Measurements from ENCODE around the gene LIN7B. TPM values are rescaled to one million over a fixed set of nuclear protein-coding genes. Genes with fewer than 3 reads are reported as not detected.
A peak's percentile ranks its signal among the peaks of the same experiment; 100 is the strongest.

Gene LIN7B
- total and polyA plus RNA-seq, 2 donors (not counting 1 experiment from before 2014, with no cell fraction given), result 2.6 to 10.9 TPM

GRCh38 chr19:49160450-49161189, 46.5 kb downstream of the LIN7B start:
- H3K9me3 ChIP-seq (ENCODE audit: control insufficient read depth, insufficient read depth, low read depth, low read length), result no peaks in the 10 kb centered on the region
- no peak overlapping the region for H3K9ac ChIP-seq (ENCODE audit: insufficient read depth, low read length)
- H3K36me3 ChIP-seq (ENCODE audit: control insufficient read depth, insufficient read depth, low read length), result no peaks in the 10 kb centered on the region
- no peak overlapping the region for H3K4me2 ChIP-seq (ENCODE audit: extremely low read depth, insufficient read depth, low read length)
- no peak overlapping the region for H3K27ac ChIP-seq (ENCODE audit: insufficient read depth, low read length)
- H3K27me3 ChIP-seq (ENCODE audit: control insufficient read depth, insufficient read depth, low read length), result no peaks in the 10 kb centered on the region
- no peaks in the 10 kb centered on the region for H3K79me2 ChIP-seq (ENCODE audit: control insufficient read depth, insufficient read depth, low read length)
- peaks cover 5% of the 10 kb centered on the region for H3K4me1 ChIP-seq (ENCODE audit: control insufficient read depth, extremely low read depth, insufficient read depth, low read length)
- TF ChIP-seq EZH2 (IDR thresholded peaks at IDR 0.05; ENCODE audit: low read length, missing control alignments), result no peak
- TF ChIP-seq CTCF (conservative IDR thresholded peaks at IDR 0.05 in 1 of 2, IDR thresholded peaks at IDR 0.05 in 1 of 2; ENCODE audit: low read depth in 1 of 2, low read length in 2 of 2), result no peak
- no peak overlapping the region for H2AFZ ChIP-seq (ENCODE audit: low read length)
- no peaks in the 10 kb centered on the region for H4K20me1 ChIP-seq (ENCODE audit: control insufficient read depth, extremely low read depth, insufficient read depth, low read length)
- H3K4me3 ChIP-seq (replicated peaks in 1 of 4; ENCODE audit: control extremely low read depth in 1 of 4, insufficient read depth in 1 of 4, low read depth in 3 of 4, low read length in 4 of 4), result no peak overlapping the region
- no peak for DNase-seq (ENCODE audit: low read depth in 2 of 2)

DNA sequence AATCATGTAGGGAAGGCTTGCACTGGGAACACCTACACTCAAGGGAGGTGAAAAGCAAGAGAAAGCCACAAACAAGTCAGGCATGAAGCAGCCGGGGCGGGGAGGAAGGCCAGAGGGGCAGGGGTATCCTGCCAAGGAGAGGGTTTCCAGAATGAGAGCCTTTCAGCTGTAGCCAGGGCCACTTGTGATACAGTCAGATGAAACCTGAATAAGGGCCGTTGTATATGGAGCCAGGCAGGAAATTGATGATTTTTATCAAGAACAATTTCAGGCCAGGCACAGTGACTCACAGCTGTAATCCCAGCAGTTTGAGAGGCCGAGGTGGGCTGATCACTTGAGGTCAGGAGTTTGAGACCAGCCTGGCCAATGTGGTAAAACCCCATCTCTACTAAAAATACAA, 47.8 kb downstream of the LIN7B start:
- Histone ChIP-seq H3K27ac (ENCODE audit: insufficient read depth, low read length) (no peak overlapping the region), H3K4me3 (replicated peaks in 1 of 4; ENCODE audit: control extremely low read depth in 1 of 4, insufficient read depth in 1 of 4, low read depth in 3 of 4, low read length in 4 of 4) (no peak overlapping the region), H3K27me3 (ENCODE audit: control insufficient read depth, insufficient read depth, low read length) (no peaks in the 10 kb centered on the region), H3K4me1 (ENCODE audit: control insufficient read depth, extremely low read depth, insufficient read depth, low read length) (peaks cover 5% of the 10 kb centered on the region), H3K36me3 (ENCODE audit: control insufficient read depth, insufficient read depth, low read length) (no peaks in the 10 kb centered on the region), H3K79me2 (ENCODE audit: control insufficient read depth, insufficient read depth, low read length) (no peaks in the 10 kb centered on the region), H3K9me3 (ENCODE audit: control insufficient read depth, insufficient read depth, low read depth, low read length) (no peaks in the 10 kb centered on the region), H3K9ac (ENCODE audit: insufficient read depth, low read length) (no peak overlapping the region), H4K20me1 (ENCODE audit: control insufficient read depth, extremely low read depth, insufficient read depth, low read length) (no peaks in the 10 kb centered on the region), H3K4me2 (ENCODE audit: extremely low read depth, insufficient read depth, low read length) (no peak overlapping the region), H2AFZ (ENCODE audit: low read length) (no peak overlapping the region)
- peak in 1 of 2 donors; percentile 48 for DNase-seq (ENCODE audit: low read depth in 2 of 2)
- TF ChIP-seq EZH2 (IDR thresholded peaks at IDR 0.05; ENCODE audit: low read length, missing control alignments), result no peak
- no peak for TF ChIP-seq CTCF (conservative IDR thresholded peaks at IDR 0.05 in 1 of 2, IDR thresholded peaks at IDR 0.05 in 1 of 2; ENCODE audit: low read depth in 1 of 2, low read length in 2 of 2)

DNA sequence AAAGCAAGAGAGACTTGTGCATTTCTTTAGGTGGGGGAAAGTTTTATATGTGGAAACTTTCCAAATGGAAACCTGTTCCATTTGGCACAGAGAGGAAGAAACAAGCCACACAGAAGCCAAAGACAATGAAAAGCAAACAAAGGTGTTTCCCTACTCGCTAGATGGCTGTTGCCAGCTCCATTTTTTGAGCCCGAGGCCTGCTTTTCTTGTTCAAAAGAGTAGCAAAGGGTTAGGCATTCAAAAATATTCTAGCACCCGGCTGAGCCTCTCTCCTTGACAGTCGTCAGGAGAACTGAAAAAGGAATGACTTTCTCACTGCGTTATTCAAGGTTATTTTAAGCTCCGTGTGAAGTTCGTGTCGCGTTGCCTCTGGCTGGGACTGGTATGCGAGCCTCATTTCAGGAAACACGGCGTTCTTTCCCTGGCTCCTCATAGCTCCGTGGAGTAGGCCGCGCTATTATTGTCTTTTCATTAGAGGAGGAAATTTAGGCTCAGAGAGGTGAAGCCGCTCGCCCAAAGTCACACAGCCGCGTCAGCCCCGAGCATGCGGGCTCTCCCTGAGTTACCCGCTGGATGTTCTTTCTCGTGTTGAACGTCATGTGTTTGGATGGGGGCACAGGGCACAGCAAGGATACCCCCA, 51.1 kb downstream of the LIN7B start:
- peak in 1 of 2 donors; percentile 34 for DNase-seq (ENCODE audit: low read depth in 2 of 2)
- no peaks in the 10 kb centered on the region for H3K4me1 ChIP-seq (ENCODE audit: control insufficient read depth, extremely low read depth, insufficient read depth, low read length)
- no peak overlapping the region for H3K27ac ChIP-seq (ENCODE audit: insufficient read depth, low read length)
- no peak overlapping the region for H3K9ac ChIP-seq (ENCODE audit: insufficient read depth, low read length)
- no peak overlapping the region for H2AFZ ChIP-seq (ENCODE audit: low read length)
- no peaks in the 10 kb centered on the region for H3K9me3 ChIP-seq (ENCODE audit: control insufficient read depth, insufficient read depth, low read depth, low read length)
- H4K20me1 ChIP-seq (ENCODE audit: control insufficient read depth, extremely low read depth, insufficient read depth, low read length), result no peaks in the 10 kb centered on the region
- H3K27me3 ChIP-seq (ENCODE audit: control insufficient read depth, insufficient read depth, low read length), result no peaks in the 10 kb centered on the region
- no peaks in the 10 kb centered on the region for H3K79me2 ChIP-seq (ENCODE audit: control insufficient read depth, insufficient read depth, low read length)
- no peak overlapping the region for H3K4me3 ChIP-seq (replicated peaks in 1 of 4; ENCODE audit: control extremely low read depth in 1 of 4, insufficient read depth in 1 of 4, low read depth in 3 of 4, low read length in 4 of 4)
- H3K36me3 ChIP-seq (ENCODE audit: control insufficient read depth, insufficient read depth, low read length), result no peaks in the 10 kb centered on the region
- TF ChIP-seq CTCF (conservative IDR thresholded peaks at IDR 0.05 in 1 of 2, IDR thresholded peaks at IDR 0.05 in 1 of 2; ENCODE audit: low read depth in 1 of 2, low read length in 2 of 2), result no peak
- TF ChIP-seq EZH2 (IDR thresholded peaks at IDR 0.05; ENCODE audit: low read length, missing control alignments), result no peak
- H3K4me2 ChIP-seq (ENCODE audit: extremely low read depth, insufficient read depth, low read length), result no peak overlapping the region
